PFSK-1 (cell line): ENCODE measurements around the gene OR6A2.

Experiments used
- FOXP2 ChIP-seq: optimal IDR thresholded peaks from 2 replicates; pipeline ENCODE3; 2011; ENCODE audit warnings: borderline replicate concordance, control low read depth, inconsistent platforms; ENCODE audit not compliant: insufficient read depth; ENCODE audit errors: extremely low read length, extremely low read depth
- POLR2AphosphoS5 ChIP-seq: IDR thresholded peaks from 2 replicates; pipeline ENCODE4 v1.6.1; 2012; ENCODE audit warnings: low read depth, mild to moderate bottlenecking, control low read depth, low read length, moderate library complexity
- REST ChIP-seq, 2 experiments: IDR thresholded peaks; 2 replicates each; pipeline versions ENCODE4 v1.6.1 to v1.8.0; 2011 to 2012; ENCODE audit warnings: low read depth in 2 of 2, low read length in 2 of 2, control low read depth in 1 of 2, inconsistent platforms in 1 of 2, mild to moderate bottlenecking in 1 of 2, moderate library complexity in 1 of 2; ENCODE audit not compliant: insufficient read depth in 1 of 2
- SIN3A ChIP-seq: IDR thresholded peaks from 2 replicates; pipeline ENCODE4 v1.6.1; 2012; ENCODE audit warnings: mild to moderate bottlenecking, low read length, moderate library complexity, borderline replicate concordance; ENCODE audit not compliant: insufficient read depth
- TAF1 ChIP-seq: IDR thresholded peaks from 2 replicates; pipeline ENCODE4 v1.6.1; 2012; ENCODE audit warnings: low read length, control low read depth, borderline replicate concordance; ENCODE audit not compliant: insufficient read depth

OR6A2 gene

DNA sequence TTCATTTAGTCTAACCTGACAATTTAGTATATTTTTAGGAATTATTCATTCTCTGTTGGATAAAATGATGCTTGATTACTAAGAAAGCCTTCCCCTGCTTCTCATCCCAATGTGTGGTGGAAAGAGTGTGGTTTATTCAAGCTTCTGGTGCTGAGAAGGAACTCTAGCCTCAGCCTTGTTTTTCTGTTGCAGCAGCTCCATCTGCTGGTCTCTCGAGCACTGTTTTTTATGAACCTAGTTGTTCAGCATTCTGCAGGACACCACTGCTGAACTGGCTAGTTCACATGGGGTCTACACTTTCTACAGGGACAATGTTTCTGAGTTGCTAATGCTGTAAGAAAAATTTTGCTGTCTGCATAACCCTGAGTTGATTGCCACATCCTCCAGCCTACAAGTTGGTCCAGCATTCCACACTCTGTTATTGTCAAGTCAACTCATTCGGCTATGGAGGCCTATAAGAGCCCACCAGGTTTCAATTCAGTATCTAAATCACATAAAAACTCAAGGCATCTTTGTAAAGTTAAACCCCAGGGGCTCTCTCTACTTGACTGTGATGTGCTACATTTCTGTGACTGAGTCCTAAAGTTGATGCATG, 42.0 kb downstream of the OR6A2 start:
- no peak for TF ChIP-seq FOXP2
- TF ChIP-seq SIN3A: no peak
- no peak for TF ChIP-seq TAF1

DNA sequence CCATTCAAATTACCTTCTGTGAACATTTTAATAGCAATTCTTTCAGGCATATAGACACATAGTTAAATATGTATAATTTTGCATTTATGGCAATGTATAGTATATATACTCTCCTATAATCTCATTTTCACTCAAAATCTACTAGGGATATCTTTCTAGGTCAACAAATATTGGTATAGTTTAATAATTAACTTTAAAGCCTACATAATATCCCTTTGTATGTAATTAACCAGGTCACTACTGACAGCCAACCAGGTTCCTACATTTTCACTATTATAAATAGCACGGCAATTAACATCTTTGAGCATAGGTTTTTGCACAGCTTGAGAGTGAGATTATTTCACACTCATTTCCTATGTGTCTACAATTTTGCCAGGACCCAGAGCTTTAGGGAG, 43.5 kb downstream of the OR6A2 start:
- TF ChIP-seq REST (IDR thresholded peaks at IDR 0.05; ENCODE audit: insufficient read depth in 1 of 2, low read depth in 2 of 2, low read length in 2 of 2): no peak
- no peak for TF ChIP-seq TAF1
- no peak for TF ChIP-seq POLR2AphosphoS5
- TF ChIP-seq SIN3A: no peak

DNA sequence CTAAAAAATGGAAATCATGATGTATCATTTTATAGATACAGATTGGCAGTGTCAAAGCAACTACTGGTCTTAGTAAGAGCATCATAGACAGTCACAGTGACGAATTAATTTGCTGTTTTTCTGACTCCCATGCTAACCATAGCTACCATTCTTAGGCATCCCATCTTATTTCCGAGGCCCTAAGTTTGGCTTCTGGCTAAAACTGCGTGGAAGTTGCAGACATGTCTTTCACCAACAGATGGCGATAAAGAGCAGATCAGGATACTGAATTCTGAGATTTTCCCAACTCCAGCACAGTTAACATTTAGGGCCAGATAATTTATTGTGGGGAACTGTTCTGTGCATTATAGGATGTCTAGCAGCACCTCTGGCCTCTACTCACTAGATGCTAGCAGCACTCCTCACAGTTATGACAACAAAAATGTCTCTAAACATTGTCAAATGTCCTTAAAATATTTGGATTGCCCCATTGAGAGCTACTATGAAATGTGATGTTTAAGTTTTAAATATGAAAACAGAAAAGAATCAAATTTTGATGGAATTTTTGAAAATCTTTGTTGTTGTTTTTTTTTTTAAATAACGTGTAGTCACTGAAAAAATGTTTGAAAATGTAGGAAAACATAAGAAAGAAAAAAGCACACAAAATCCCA, 44.1 kb downstream of the OR6A2 start:
- TF ChIP-seq TAF1 (no peak), FOXP2 (no peak), REST (IDR thresholded peaks at IDR 0.05; ENCODE audit: insufficient read depth in 1 of 2, low read depth in 2 of 2, low read length in 2 of 2) (no peak), POLR2AphosphoS5 (no peak), SIN3A (no peak)

DNA sequence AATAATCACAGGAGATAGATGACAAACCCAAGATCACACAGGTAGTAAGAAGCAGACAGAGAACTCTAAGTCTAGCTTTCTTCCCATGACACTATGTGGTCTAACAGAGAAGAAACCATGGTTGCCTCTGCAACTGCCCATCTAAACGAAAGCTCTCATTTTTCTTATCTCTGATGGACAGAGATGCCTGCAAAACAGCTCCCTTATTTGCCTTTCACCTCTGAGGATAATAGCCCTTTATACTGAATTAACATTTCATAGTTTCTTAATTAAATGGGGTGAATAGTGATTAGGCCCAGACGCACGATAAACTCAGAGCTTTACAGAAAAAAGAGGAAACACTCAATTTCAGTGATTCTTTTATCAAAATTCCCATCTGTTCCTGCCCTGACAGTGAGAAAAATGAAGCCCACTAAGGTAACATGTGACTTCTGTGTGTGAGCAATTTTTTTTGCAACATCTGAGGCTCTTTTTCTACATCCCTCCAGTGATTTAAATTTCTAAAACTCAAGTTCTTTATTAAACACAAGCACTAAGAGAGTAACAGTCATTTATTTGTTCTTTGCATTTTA, 52.3 kb downstream of the OR6A2 start:
- no peak for TF ChIP-seq FOXP2
- no peak for TF ChIP-seq SIN3A
- TF ChIP-seq REST (IDR thresholded peaks at IDR 0.05; ENCODE audit: insufficient read depth in 1 of 2, low read depth in 2 of 2, low read length in 2 of 2): no peak
- TF ChIP-seq POLR2AphosphoS5: no peak
- TF ChIP-seq TAF1: no peak

- TF ChIP-seq TAF1 (no peak), REST (IDR thresholded peaks at IDR 0.05; ENCODE audit: insufficient read depth in 1 of 2, low read depth in 2 of 2, low read length in 2 of 2) (no peak), FOXP2 (no peak), POLR2AphosphoS5 (no peak), SIN3A (no peak)
These were observed 52.9 kb downstream of the OR6A2 start for GRCh38 chr11:6746626-6747025.
